Keratinocyte (primary cell): ENCODE data around the gene SH3RF2.

ENCODE experiments used
- CTCF ChIP-seq, 3 experiments: IDR thresholded peaks in 1 of 3; conservative IDR thresholded peaks in 1 of 3; optimal IDR thresholded peaks in 1 of 3; 2 replicates in 2 of 3; 3 replicates in 1 of 3; pipeline versions ENCODE3 to v1.5.1; 2011; ENCODE audit warnings: low read length in 3 of 3, mild to moderate bottlenecking in 3 of 3, moderate library complexity in 2 of 3, control low read depth in 1 of 3, inconsistent platforms in 1 of 3; ENCODE audit not compliant: insufficient read depth in 2 of 3; ENCODE audit errors: extremely low read depth in 1 of 3
- EZH2 ChIP-seq: IDR thresholded peaks from one replicate; pipeline ENCODE4 v1.6.1; 2012; ENCODE audit warnings: inconsistent platforms, mild to moderate bottlenecking, low read length, moderate library complexity

GRCh38 chr5:146005264-146005663 is 68.9 kb downstream of the SH3RF2 start:
- TF ChIP-seq CTCF (optimal IDR thresholded peaks at IDR 0.05 in 1 of 3, IDR thresholded peaks at IDR 0.05 in 1 of 3, conservative IDR thresholded peaks at IDR 0.05 in 1 of 3; ENCODE audit: extremely low read depth in 1 of 3, insufficient read depth in 2 of 3, low read length in 3 of 3), result no peak
- TF ChIP-seq EZH2, result no peak
